DOHH2 (cell line): Measurements from ENCODE around the gene ARHGAP1.

Experiments
- CTCF ChIP-seq: fragments of 200-600 bp; sonication (generic); IDR thresholded peaks from one replicate; pipeline ENCODE4 v1.5.1; 2014; ENCODE audit warnings: antibody characterized with exemption, mild to moderate bottlenecking, low read depth, low read length; ENCODE audit not compliant: poor library complexity, severe bottlenecking
- EZH2phosphoT487 ChIP-seq: fragments of 200-600 bp; sonication (generic); IDR thresholded peaks from 2 replicates; pipeline ENCODE4 v1.6.1; 2017; ENCODE audit warnings: borderline replicate concordance, mild to moderate bottlenecking, antibody characterized with exemption, low read length, moderate library complexity, mixed read lengths

- TF ChIP-seq CTCF (no peak), EZH2phosphoT487 (no peak)
Measured at GRCh38 chr11:46668480-46669085, 31.8 kb downstream of the ARHGAP1 start.
